Parathyroid adenoma (tissue), 2 donors: Measurements from ENCODE around the gene RASD1.

Experiments used
- H2AFZ ChIP-seq: fragments of 300-600 bp; sonication (generic); one replicate; pipeline ENCODE4 v1.7.0; 2017; ENCODE audit warnings: antibody characterized with exemption, mild to moderate bottlenecking
- H3K27ac ChIP-seq: fragments of 300-600 bp; sonication (generic); one replicate; pipeline ENCODE4 v1.7.0; 2017
- H3K27me3 ChIP-seq: fragments of 300-600 bp; sonication (generic); one replicate; pipeline ENCODE4 v1.7.0; 2017; ENCODE audit warnings: low read length; ENCODE audit not compliant: control insufficient read depth, insufficient read depth
- H3K36me3 ChIP-seq: fragments of 300-600 bp; sonication (generic); one replicate; pipeline ENCODE4 v1.7.0; 2017; ENCODE audit warnings: low read length; ENCODE audit not compliant: control insufficient read depth, insufficient read depth
- H3K4me1 ChIP-seq: fragments of 300-600 bp; sonication (generic); one replicate; pipeline ENCODE4 v1.7.0; 2017; ENCODE audit warnings: control low read depth
- H3K4me2 ChIP-seq: fragments of 300-600 bp; sonication (generic); one replicate; pipeline ENCODE4 v1.7.0; 2017; ENCODE audit warnings: low read length
- H3K4me3 ChIP-seq: fragments of 300-600 bp; sonication (generic); one replicate; pipeline ENCODE4 v1.7.0; 2017; ENCODE audit warnings: low read depth, low read length
- H3K79me2 ChIP-seq: fragments of 300-600 bp; sonication (generic); one replicate; pipeline ENCODE4 v1.7.0; 2017; ENCODE audit warnings: control low read depth
- H3K9ac ChIP-seq: fragments of 300-600 bp; sonication (generic); one replicate; pipeline ENCODE4 v1.7.0; 2017; ENCODE audit warnings: mild to moderate bottlenecking
- H3K9me3 ChIP-seq: fragments of 300-600 bp; sonication (generic); one replicate; pipeline ENCODE4 v1.7.0; 2017; ENCODE audit warnings: low read length; ENCODE audit not compliant: control insufficient read depth
- TF ChIP-seq, protein P1 (sequence below): fragments of 300-600 bp; sonication (generic); IDR thresholded peaks from one replicate; pipeline ENCODE4 v1.7.0; 2017; ENCODE audit warnings: antibody characterized with exemption, mild to moderate bottlenecking
- donor health status: primary hyperparathyroidism.

The RASD1 gene

DNA sequence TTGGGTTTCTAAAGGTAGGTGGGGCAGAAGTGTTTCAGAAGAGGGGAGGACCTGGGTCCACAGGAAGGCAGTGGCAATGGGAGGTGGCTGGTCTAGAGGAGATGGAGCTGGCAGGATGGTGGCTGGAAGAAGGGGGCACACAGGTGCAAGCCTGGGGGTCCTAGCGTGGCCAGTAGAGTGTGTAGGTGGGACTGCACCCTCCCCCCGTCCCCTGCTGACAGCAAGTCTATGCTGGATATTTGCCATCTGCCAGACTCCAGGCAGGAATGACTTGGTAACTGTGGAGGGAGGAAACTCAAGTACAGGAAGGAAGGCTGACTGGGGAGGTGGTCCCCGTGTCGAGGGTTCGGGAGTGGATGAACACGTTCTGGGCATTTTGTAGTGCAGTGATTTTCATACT lies 10.8 kb downstream of the RASD1 start:
- Histone ChIP-seq H3K4me2 (no peak overlapping the region), H3K36me3 (no peaks in the 10 kb centered on the region), H3K4me3 (no peak overlapping the region), H3K27me3 (no peaks in the 10 kb centered on the region), H3K4me1 (peaks cover 3% of the 10 kb centered on the region), H3K9me3 (no peaks in the 10 kb centered on the region), H2AFZ (no peak overlapping the region), H3K27ac (no peak overlapping the region), H3K9ac (no peak overlapping the region), H3K79me2 (peaks cover 25% of the 10 kb centered on the region)
- TF ChIP-seq, protein P1, sequence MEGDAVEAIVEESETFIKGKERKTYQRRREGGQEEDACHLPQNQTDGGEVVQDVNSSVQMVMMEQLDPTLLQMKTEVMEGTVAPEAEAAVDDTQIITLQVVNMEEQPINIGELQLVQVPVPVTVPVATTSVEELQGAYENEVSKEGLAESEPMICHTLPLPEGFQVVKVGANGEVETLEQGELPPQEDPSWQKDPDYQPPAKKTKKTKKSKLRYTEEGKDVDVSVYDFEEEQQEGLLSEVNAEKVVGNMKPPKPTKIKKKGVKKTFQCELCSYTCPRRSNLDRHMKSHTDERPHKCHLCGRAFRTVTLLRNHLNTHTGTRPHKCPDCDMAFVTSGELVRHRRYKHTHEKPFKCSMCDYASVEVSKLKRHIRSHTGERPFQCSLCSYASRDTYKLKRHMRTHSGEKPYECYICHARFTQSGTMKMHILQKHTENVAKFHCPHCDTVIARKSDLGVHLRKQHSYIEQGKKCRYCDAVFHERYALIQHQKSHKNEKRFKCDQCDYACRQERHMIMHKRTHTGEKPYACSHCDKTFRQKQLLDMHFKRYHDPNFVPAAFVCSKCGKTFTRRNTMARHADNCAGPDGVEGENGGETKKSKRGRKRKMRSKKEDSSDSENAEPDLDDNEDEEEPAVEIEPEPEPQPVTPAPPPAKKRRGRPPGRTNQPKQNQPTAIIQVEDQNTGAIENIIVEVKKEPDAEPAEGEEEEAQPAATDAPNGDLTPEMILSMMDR, result no peak

DNA sequence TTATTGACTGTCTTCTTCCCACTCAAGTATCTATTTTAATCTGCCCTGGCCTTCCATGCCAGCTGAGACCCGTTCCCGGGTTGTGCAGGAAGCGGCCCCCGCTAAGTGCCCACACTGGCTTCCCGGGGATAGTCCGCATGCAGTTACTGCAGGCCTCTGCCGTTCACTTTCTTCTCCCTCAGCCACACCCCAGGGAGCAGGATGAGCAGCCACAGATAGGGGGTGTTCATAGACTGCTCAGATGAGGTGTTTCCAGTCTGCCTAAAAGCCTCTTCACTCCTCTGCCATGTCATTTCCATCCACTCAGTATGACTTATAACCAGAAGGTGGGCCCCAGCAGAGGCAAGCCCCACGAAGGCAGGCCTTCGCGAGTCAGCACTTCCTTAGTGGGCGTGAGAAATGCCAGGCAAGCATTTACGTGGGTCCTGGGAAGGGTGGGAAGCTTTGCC lies 11.7 kb downstream of the RASD1 start:
- Histone ChIP-seq H3K79me2 (peaks cover 31% of the 10 kb centered on the region), H3K27me3 (no peaks in the 10 kb centered on the region), H3K36me3 (no peaks in the 10 kb centered on the region), H3K4me2 (no peak overlapping the region), H3K27ac (no peak overlapping the region), H2AFZ (no peak overlapping the region), H3K9ac (no peak overlapping the region), H3K4me1 (peaks cover 3% of the 10 kb centered on the region), H3K9me3 (no peaks in the 10 kb centered on the region), H3K4me3 (no peak overlapping the region)
- TF ChIP-seq, protein P1, result no peak

DNA sequence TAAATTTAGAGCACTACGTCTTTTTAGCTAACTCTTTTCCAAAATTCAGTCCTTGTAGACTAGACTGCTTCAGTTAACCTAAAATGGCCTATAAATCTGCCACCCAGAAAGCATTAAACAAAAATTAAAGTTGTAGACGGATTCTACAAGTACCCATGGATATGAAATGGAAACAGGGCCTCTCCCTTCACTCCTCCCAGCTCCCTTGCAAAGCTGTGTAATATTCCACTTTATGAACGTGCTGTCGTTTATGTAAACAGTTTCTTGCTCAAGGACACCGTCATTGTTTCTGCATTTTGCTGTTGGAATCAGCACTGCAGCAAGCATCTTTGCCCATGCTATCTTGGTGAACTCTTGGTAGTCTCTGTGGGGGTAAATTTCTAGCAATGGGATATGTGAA lies 14.3 kb downstream of the RASD1 start:
- H3K9ac ChIP-seq, result no peak overlapping the region
- no peak overlapping the region for H3K27ac ChIP-seq
- TF ChIP-seq, protein P1, result no peak
- H2AFZ ChIP-seq, result no peak overlapping the region
- H3K27me3 ChIP-seq, result no peaks in the 10 kb centered on the region
- no peaks in the 10 kb centered on the region for H3K36me3 ChIP-seq
- peaks cover 17% of the 10 kb centered on the region for H3K4me1 ChIP-seq
- H3K4me2 ChIP-seq, result no peak overlapping the region
- peaks cover 54% of the 10 kb centered on the region for H3K79me2 ChIP-seq
- H3K4me3 ChIP-seq, result no peak overlapping the region
- H3K9me3 ChIP-seq, result no peaks in the 10 kb centered on the region

DNA sequence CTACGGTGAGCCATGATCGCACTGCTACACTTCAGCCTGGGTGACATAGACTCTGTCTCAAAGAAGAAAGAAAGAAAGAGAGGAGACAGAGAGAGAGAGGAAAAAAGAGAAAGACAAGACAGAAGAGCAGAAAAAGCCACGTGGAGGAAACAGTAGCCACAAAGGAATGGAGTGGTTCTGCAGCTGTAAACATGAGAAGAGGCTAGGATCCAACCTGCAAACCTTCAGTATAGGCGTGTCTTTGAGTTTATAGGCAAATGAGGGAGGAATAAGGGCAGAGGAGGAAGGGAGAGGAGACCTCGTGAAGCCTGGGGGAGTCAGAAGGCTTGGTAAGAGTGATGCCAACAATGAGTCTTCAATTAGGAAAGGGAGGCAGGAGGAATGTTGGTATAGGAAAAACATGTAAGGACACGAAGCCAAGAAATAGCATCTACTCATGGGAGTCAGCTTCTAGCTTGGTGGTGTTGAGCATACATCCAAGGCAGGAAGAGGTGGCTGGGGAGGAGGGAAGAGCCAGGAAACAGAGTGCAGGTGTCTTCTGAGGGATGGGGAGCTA lies 15.5 kb downstream of the RASD1 start:
- no peak overlapping the region for H3K9ac ChIP-seq
- H3K4me1 ChIP-seq, result peaks cover 17% of the 10 kb centered on the region
- H3K27me3 ChIP-seq, result no peaks in the 10 kb centered on the region
- H3K4me3 ChIP-seq, result no peak overlapping the region
- TF ChIP-seq, protein P1, result no peak
- peaks cover 57% of the 10 kb centered on the region for H3K79me2 ChIP-seq
- no peak overlapping the region for H3K4me2 ChIP-seq
- H3K36me3 ChIP-seq, result no peaks in the 10 kb centered on the region
- H3K9me3 ChIP-seq, result no peaks in the 10 kb centered on the region
- H3K27ac ChIP-seq, result no peak overlapping the region
- no peak overlapping the region for H2AFZ ChIP-seq

DNA sequence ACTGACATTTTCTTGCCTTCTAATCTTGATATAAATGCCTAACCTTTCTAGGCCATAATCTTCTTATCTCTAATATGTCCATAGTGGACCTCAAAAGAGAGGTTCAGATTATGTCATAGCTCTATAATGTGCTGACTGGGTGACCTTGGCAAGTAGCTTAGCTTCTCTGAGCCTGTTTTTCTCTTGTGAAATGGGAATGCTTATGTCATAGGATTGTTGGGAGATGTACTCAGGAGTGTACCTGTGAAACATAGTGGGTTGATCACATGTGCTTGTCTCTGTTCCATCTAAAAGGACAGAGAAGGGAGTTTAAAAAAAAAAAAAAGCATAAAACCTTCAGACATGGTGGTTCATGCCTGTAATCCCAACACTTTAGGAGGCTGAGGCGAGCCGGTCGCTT lies 17.0 kb downstream of the RASD1 start:
- H3K9ac ChIP-seq, result no peak overlapping the region
- H3K79me2 ChIP-seq, result peaks cover 54% of the 10 kb centered on the region
- TF ChIP-seq, protein P1, result no peak
- no peak overlapping the region for H2AFZ ChIP-seq
- peaks cover 17% of the 10 kb centered on the region for H3K4me1 ChIP-seq
- no peaks in the 10 kb centered on the region for H3K27me3 ChIP-seq
- no peaks in the 10 kb centered on the region for H3K36me3 ChIP-seq
- no peak overlapping the region for H3K4me3 ChIP-seq
- H3K9me3 ChIP-seq, result no peaks in the 10 kb centered on the region
- H3K27ac ChIP-seq, result no peak overlapping the region
- no peak overlapping the region for H3K4me2 ChIP-seq
